Erythroblast (primary cell): ENCODE measurements around the gene BSPRY.

Source experiments
- GATA1 ChIP-seq: IDR thresholded peaks from 2 replicates; pipeline ENCODE4 v1.6.1; 2011; ENCODE audit warnings: low read depth, mild to moderate bottlenecking, control low read depth, low read length, moderate library complexity
- POLR2A ChIP-seq: IDR thresholded peaks from 2 replicates; pipeline ENCODE4 v1.6.1; 2011; ENCODE audit warnings: mild to moderate bottlenecking, low read length

DNA sequence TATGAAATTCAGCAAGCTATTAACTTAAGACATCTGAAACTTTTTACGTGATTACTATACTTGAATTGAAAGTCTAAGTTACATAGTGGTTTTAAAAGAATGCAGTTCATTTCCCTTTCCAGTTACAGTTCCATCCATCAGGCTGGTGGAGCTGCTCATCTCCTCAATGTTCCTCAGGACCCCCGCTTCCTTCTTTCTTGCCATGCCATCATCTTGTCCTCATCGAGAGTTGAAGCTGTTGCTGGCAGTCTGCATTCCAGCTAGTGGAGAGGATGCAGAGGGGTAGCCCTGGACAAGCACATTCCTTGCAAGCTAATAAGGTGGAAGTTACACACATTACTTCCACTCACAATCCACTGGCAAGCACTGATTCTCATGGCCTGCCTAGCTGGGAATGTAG, 37.4 kb upstream of the BSPRY start:
- no peak for TF ChIP-seq POLR2A
- no peak for TF ChIP-seq GATA1
